ENCODE measurements around the gene SLC9C1. TPM values are rescaled to one million over a fixed set of nuclear protein-coding genes. Genes with fewer than 3 reads are reported as not detected.

The SLC9C1 gene
- total and polyA plus RNA-seq, 2 of the 13 experiments (the other 11 are each of a cell fraction or from before 2014, with no cell fraction given): not detected

DNA sequence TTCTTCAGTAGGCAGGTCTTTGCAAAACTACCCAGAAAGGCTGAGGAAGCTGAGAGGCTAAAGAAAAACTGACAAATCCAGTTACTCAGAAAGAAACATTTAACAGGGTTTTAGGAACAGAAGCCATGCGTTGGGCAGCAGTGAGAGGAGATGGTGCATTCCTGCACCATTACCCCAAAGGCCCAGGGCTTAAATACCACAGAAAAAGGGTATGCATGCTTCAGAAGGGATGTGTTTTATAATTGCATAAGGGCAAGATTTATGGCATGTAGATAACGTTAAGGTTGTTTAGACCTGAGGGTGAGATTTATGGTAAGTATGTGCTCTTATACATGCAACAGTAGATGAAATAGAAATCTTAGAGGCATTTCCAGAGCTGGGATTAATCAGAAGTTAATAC lies 197.8 kb downstream of the SLC9C1 start:
- H3K4me1 ChIP-seq (ENCODE audit: insufficient read depth, low read length): peaks cover 3% of the 10 kb centered on the region; the same call in 1 of the 2 replicates
- in situ Hi-C loops (cut with HindIII; ENCODE audit: extremely low pct_ligation_motif_present, low pct_unique_long_range_greater_than_20kb) (no loop called here), intact Hi-C loops (cut with micrococcal nuclease; ENCODE audit: unreplicated experiment) (no loop called here)
- H3K27me3 ChIP-seq (ENCODE audit: control insufficient read depth in 1 of 2, insufficient read depth in 2 of 2, low read length in 2 of 2): no peaks in the 10 kb centered on the region
- H3K79me2 ChIP-seq (ENCODE audit: insufficient read depth, low read length): no peaks in the 10 kb centered on the region
- FAIRE-seq (no peak), ATAC-seq (no peak), DNase-seq (ENCODE audit: low spot score) (no peak)
- no peaks in the 10 kb centered on the region for H3K36me3 ChIP-seq (replicated peaks in 1 of 2; ENCODE audit: control insufficient read depth in 1 of 2, insufficient read depth in 2 of 2, low read length in 2 of 2)
- H3K27ac ChIP-seq (ENCODE audit: extremely low read length, insufficient read depth, low read length): no peak overlapping the region
- no peak overlapping the region for H3K4me2 ChIP-seq (ENCODE audit: low read depth, low read length)
- POLR2A ChIA-PET: no interaction called here
- H3K9ac ChIP-seq (ENCODE audit: insufficient read depth, low read depth, low read length): no peak overlapping the region
- H3K4me3 ChIP-seq (replicated peaks in 1 of 3; ENCODE audit: insufficient read depth in 1 of 3, low read depth in 2 of 3, low read length in 3 of 3): no peak overlapping the region
- no peaks in the 10 kb centered on the region for H3K9me3 ChIP-seq (ENCODE audit: low read length)
- no peaks in the 10 kb centered on the region for H4K20me1 ChIP-seq (ENCODE audit: insufficient read depth, low read length)
- TF ChIP-seq, protein P1, sequence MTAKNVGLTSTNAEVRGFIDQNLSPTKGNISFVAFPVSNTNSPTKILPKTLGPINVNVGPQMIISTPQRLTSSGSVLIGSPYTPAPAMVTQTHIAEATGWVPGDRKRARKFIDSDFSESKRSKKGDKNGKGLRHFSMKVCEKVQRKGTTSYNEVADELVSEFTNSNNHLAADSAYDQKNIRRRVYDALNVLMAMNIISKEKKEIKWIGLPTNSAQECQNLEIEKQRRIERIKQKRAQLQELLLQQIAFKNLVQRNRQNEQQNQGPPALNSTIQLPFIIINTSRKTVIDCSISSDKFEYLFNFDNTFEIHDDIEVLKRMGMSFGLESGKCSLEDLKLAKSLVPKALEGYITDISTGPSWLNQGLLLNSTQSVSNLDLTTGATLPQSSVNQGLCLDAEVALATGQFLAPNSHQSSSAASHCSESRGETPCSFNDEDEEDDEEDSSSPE (CRISPR knock-in tag; IDR thresholded peaks at IDR 0.05): no peak
- TF ChIP-seq HHEX (CRISPR knock-in tag; IDR thresholded peaks at IDR 0.05) (no peak), ZNF713 (CRISPR knock-in tag; IDR thresholded peaks at IDR 0.05) (no peak), RFX3 (CRISPR knock-in tag; IDR thresholded peaks at IDR 0.05) (no peak), HOXA7 (CRISPR knock-in tag; IDR thresholded peaks at IDR 0.05) (no peak), ZNF550 (CRISPR knock-in tag; IDR thresholded peaks at IDR 0.05; ENCODE audit: borderline replicate concordance) (no peak), HNRNPL (IDR thresholded peaks at IDR 0.05; ENCODE audit: low read depth, low read length) (no peak), MATR3 (CRISPR knock-in tag; IDR thresholded peaks at IDR 0.05) (no peak), ZNF441 (CRISPR knock-in tag; IDR thresholded peaks at IDR 0.05; ENCODE audit: borderline replicate concordance) (no peak), FOXJ3 (CRISPR knock-in tag; IDR thresholded peaks at IDR 0.05; ENCODE audit: borderline replicate concordance) (no peak), ARNT2 (CRISPR knock-in tag; IDR thresholded peaks at IDR 0.05; ENCODE audit: low read depth) (no peak)
- TF ChIP-seq, protein P2, sequence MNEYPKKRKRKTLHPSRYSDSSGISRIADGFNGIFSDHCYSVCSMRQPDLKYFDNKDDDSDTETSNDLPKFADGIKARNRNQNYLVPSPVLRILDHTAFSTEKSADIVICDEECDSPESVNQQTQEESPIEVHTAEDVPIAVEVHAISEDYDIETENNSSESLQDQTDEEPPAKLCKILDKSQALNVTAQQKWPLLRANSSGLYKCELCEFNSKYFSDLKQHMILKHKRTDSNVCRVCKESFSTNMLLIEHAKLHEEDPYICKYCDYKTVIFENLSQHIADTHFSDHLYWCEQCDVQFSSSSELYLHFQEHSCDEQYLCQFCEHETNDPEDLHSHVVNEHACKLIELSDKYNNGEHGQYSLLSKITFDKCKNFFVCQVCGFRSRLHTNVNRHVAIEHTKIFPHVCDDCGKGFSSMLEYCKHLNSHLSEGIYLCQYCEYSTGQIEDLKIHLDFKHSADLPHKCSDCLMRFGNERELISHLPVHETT (CRISPR knock-in tag; conservative IDR thresholded peaks at IDR 0.05): no peak
- 42% methylated on average over 2 of the region's 2 CpGs for WGBS (ENCODE audit: low lambda C conversion rate)
- CTCF ChIA-PET (ENCODE audit: low intra/inter-chr PET ratio, low total read pairs): no interaction called here
- no TSS peak for BruUV-seq (replicated peaks)
- H2AFZ ChIP-seq (ENCODE audit: low read length): no peak overlapping the region
